Endothelial cell of umbilical vein (primary cell): ENCODE data around the gene SRPK1. TPM values are rescaled to one million over a fixed set of nuclear protein-coding genes. Genes with fewer than 3 reads are reported as not detected.

Experiments used
- BruUV-seq: library from RNA; stranded (reverse); fragments of 400-500 nt; replicated peaks from 2 replicates; lab custom pipeline; 2021; lab: Mats Ljungman, UMichigan
- CTCF ChIA-PET: fragments of 300-600, 350-600 bp; sonication (Branson Sonifier 250); formaldehyde crosslinking; loops from one replicate; lab custom pipeline; 2021; ENCODE audit warnings: antibody characterized with exemption, inconsistent platforms; lab: Charles Lee
- POLR2A ChIA-PET: fragments of 300-600, 350-600 bp; sonication (Branson Sonifier 250); formaldehyde crosslinking; loops from one replicate; lab custom pipeline; 2021; ENCODE audit warnings: antibody characterized with exemption, inconsistent platforms; lab: Charles Lee
- DNase-seq: peaks from one replicate; pipeline ENCODE4 v3.0.0-alpha.2; 2011; ENCODE audit warnings: low read depth, low spot score
- FAIRE-seq: peaks from 2 replicates; lab custom pipeline; 2011; peaks lifted over from hg19 to GRCh38; lab: Jason Lieb, UNC
- H2AFZ ChIP-seq: 2 replicates; pipeline ENCODE4 v1.6.0; 2012; ENCODE audit warnings: low read depth, low read length, control low read depth, inconsistent platforms
- H3K27ac ChIP-seq: 2 replicates; pipeline ENCODE4 v1.5.1; 2011; ENCODE audit warnings: low read depth, mild to moderate bottlenecking, control low read depth, low read length, moderate library complexity; ENCODE audit not compliant: insufficient read depth
- H3K27me3 ChIP-seq, 2 experiments: 2 replicates each; pipeline versions ENCODE4 v1.6.0 to v1.6.1; 2011; ENCODE audit warnings: low read length in 2 of 2, mixed read lengths in 1 of 2; ENCODE audit not compliant: control insufficient read depth in 2 of 2, insufficient read depth in 2 of 2
- H3K36me3 ChIP-seq, 2 experiments: 2 replicates in 1 of 2; 3 replicates in 1 of 2; pipeline ENCODE4 v1.5.1; 2011; ENCODE audit warnings: low read length in 2 of 2, mild to moderate bottlenecking in 1 of 2, moderate library complexity in 1 of 2; ENCODE audit not compliant: control insufficient read depth in 2 of 2, insufficient read depth in 2 of 2; ENCODE audit errors: extremely low read depth in 1 of 2
- H3K4me1 ChIP-seq: 3 replicates; pipeline ENCODE4 v1.5.1; 2011; ENCODE audit warnings: mild to moderate bottlenecking, low read length; ENCODE audit not compliant: control insufficient read depth, insufficient read depth; ENCODE audit errors: extremely low read depth
- H3K4me2 ChIP-seq: 2 replicates; pipeline ENCODE4 v1.6.1; 2011; ENCODE audit warnings: low read length, control low read depth, mixed read lengths; ENCODE audit not compliant: insufficient read depth
- H3K4me3 ChIP-seq, 3 experiments: fragments of 200-600 bp in 1 of 3; sonication (generic), shearing (Covaris generic) in 1 of 3; replicated peaks in 1 of 3; 2 replicates each; pipeline ENCODE4 v1.5.1; 2011 to 2016; ENCODE audit warnings: control low read depth in 3 of 3, low read length in 3 of 3, mild to moderate bottlenecking in 2 of 3, inconsistent platforms in 1 of 3, low read depth in 1 of 3, moderate library complexity in 1 of 3; ENCODE audit not compliant: insufficient read depth in 1 of 3
- H3K79me2 ChIP-seq: 2 replicates; pipeline ENCODE4 v1.6.0; 2012; ENCODE audit warnings: low read length, inconsistent platforms; ENCODE audit not compliant: control insufficient read depth, insufficient read depth
- H3K9ac ChIP-seq: replicated peaks from 2 replicates; pipeline ENCODE3; 2011; ENCODE audit warnings: low read length, control low read depth; ENCODE audit not compliant: insufficient read depth; ENCODE audit errors: extremely low read depth
- H3K9me1 ChIP-seq: replicated peaks from 3 replicates; pipeline ENCODE4 v1.6.0; 2011; ENCODE audit warnings: mild to moderate bottlenecking, low read length; ENCODE audit not compliant: control insufficient read depth, insufficient read depth; ENCODE audit errors: extremely low read depth
- H3K9me3 ChIP-seq: replicated peaks from 2 replicates; pipeline ENCODE4 v1.5.1; 2012; ENCODE audit warnings: low read length, inconsistent platforms; ENCODE audit not compliant: control insufficient read depth, insufficient read depth
- H4K20me1 ChIP-seq: replicated peaks from 2 replicates; pipeline ENCODE3; 2011; ENCODE audit warnings: mild to moderate bottlenecking, low read length; ENCODE audit not compliant: control insufficient read depth, insufficient read depth; ENCODE audit errors: extremely low read depth
- CTCF ChIP-seq, 2 donors: IDR thresholded peaks; 1 replicate in 1 of 2; 2 replicates in 1 of 2; pipeline ENCODE4 v1.5.1; 2011; ENCODE audit warnings: low read length in 2 of 2, mild to moderate bottlenecking in 2 of 2, moderate library complexity in 2 of 2, control low read depth in 1 of 2, inconsistent platforms in 1 of 2, low read depth in 1 of 2; ENCODE audit not compliant: insufficient read depth in 1 of 2; ENCODE audit errors: extremely low read depth in 1 of 2
- JUN ChIP-seq: IDR thresholded peaks from 2 replicates; pipeline ENCODE4 v1.6.1; 2011; ENCODE audit warnings: borderline replicate concordance, low read depth; ENCODE audit not compliant: insufficient read length, insufficient read depth
- MYC ChIP-seq: IDR thresholded peaks from one replicate; pipeline ENCODE4 v1.6.1; 2011; ENCODE audit warnings: mild to moderate bottlenecking, low read depth, low read length
- POLR2A ChIP-seq: IDR thresholded peaks from 2 replicates; pipeline ENCODE4 v1.6.1; 2012; ENCODE audit warnings: low read depth, mild to moderate bottlenecking, control low read depth, low read length
- POLR2AphosphoS5 ChIP-seq: IDR thresholded peaks from 2 replicates; pipeline ENCODE4 v1.6.1; 2012; ENCODE audit warnings: low read depth, mild to moderate bottlenecking, control low read depth, low read length, moderate library complexity; ENCODE audit not compliant: insufficient read depth
- dilution Hi-C: fragments of 300-500 bp; cut with MboI; formaldehyde crosslinking; loops from one replicate; pipeline ENCODE4 v1.15.0; 2019; ENCODE audit warnings: low sequenced_read_pairs; ENCODE audit not compliant: extremely low pct_ligation_motif_present
- intact Hi-C: fragments of 100-400 bp; cut with micrococcal nuclease; formaldehyde crosslinking; loops from one replicate; pipeline ENCODE4 v1.10.0; 2022
- polyA plus RNA-seq, 4 experiments: library from polyadenylated mRNA; depleted of rRNA in 3 of 4; stranded (reverse) in 3 of 4; unstranded in 1 of 4; fragments of >200 nt; gene quantifications; 2 replicates each; pipeline versions ENCODE4 v1.2.1 to v1.2.3, GENCODE V29; 2011 to 2012; ENCODE audit warnings: missing spikeins in 1 of 4
- total RNA-seq: library from RNA; stranded (reverse); gene quantifications from 2 replicates; pipeline ENCODE4 v1.2.3, GENCODE V29; 2021

Gene SRPK1
- total and polyA plus RNA-seq, 2 donors (not counting 3 experiments of a cell fraction or from before 2014, with no cell fraction given): 18.9 to 72.7 TPM

- Histone ChIP-seq H4K20me1 (no peaks in the 10 kb centered on the region), H3K4me1 (no peaks in the 10 kb centered on the region), H3K36me3 (no peaks in the 10 kb centered on the region), H2AFZ (no peak overlapping the region), H3K9me1 (no peaks in the 10 kb centered on the region), H3K9me3 (no peaks in the 10 kb centered on the region), H3K27ac (no peak overlapping the region), H3K79me2 (no peaks in the 10 kb centered on the region), H3K4me3 (no peak overlapping the region), H3K4me2 (no peak overlapping the region), H3K9ac (no peak overlapping the region), H3K27me3 (peaks cover 20 to 23% of the 10 kb centered on the region in 2 experiments)
- FAIRE-seq (no peak), DNase-seq (no peak)
- TF ChIP-seq JUN (no peak), POLR2AphosphoS5 (no peak), MYC (no peak), POLR2A (no peak), CTCF (IDR thresholded peaks at IDR 0.05; ENCODE audit: extremely low read depth in 1 of 2, insufficient read depth in 1 of 2, low read depth in 1 of 2, low read length in 2 of 2) (no peak)
- ChIA-PET POLR2A (no interaction called here), CTCF (interaction anchor here (0.7 kb wide), 1 partner anchor 47 kb away, joined by 3 read pairs; the partner anchor contains the start of gene ARMC12)
- intact Hi-C loops: no loop called here
- dilution Hi-C loops: no loop called here
- no TSS peak for BruUV-seq
Measured at GRCh38 chr6:35784200-35784599, 136.7 kb downstream of the SRPK1 start.

Other genes with a start within 250 kb of the SRPK1 start
- 56.8 and 70.6 TPM in 2 replicates for gene FKBP5, start 232.2 kb downstream of the SRPK1 start, total RNA-seq
- gene FKBP5, start 232.2 kb downstream of the SRPK1 start, polyA plus RNA-seq: 11.4 and 16.7 TPM in 2 replicates
- gene ARMC12, start 184.1 kb downstream of the SRPK1 start, total RNA-seq: 0.90 and 0.91 TPM in 2 replicates
- gene ARMC12, start 184.1 kb downstream of the SRPK1 start, polyA plus RNA-seq: 1.9 and 2.1 TPM in 2 replicates
- not detected in 2 replicates for gene CLPSL2, start 144.5 kb downstream of the SRPK1 start, total RNA-seq
- not detected in 2 replicates for gene CLPSL2, start 144.5 kb downstream of the SRPK1 start, polyA plus RNA-seq
- not detected in 2 replicates for gene CLPSL1, start 140.1 kb downstream of the SRPK1 start, total RNA-seq
- not detected in 2 replicates for gene CLPSL1, start 140.1 kb downstream of the SRPK1 start, polyA plus RNA-seq
- gene CLPS, start 123.8 kb downstream of the SRPK1 start, total RNA-seq: not detected in 2 replicates
- gene CLPS, start 123.8 kb downstream of the SRPK1 start, polyA plus RNA-seq: not detected in 2 replicates
- gene LHFPL5, start 115.7 kb downstream of the SRPK1 start, total RNA-seq: not detected in 2 replicates
- gene LHFPL5, start 115.7 kb downstream of the SRPK1 start, polyA plus RNA-seq: not detected in 2 replicates
- gene SLC26A8, start 103.5 kb upstream of the SRPK1 start, total RNA-seq: not detected in 2 replicates
- gene SLC26A8, start 103.5 kb upstream of the SRPK1 start, polyA plus RNA-seq: 0.01 and 0.08 TPM in 2 replicates
- 50.6 and 54.1 TPM in 2 replicates for gene MAPK14, start 106.7 kb upstream of the SRPK1 start, total RNA-seq
- 26.6 and 33.3 TPM in 2 replicates for gene MAPK14, start 106.7 kb upstream of the SRPK1 start, polyA plus RNA-seq
- 8.2 and 11.6 TPM in 2 replicates for gene MAPK13, start 209.4 kb upstream of the SRPK1 start, total RNA-seq
- gene MAPK13, start 209.4 kb upstream of the SRPK1 start, polyA plus RNA-seq: 7.0 and 9.0 TPM in 2 replicates